NB4 (cell line): ENCODE results near the gene CACNA2D2.

Source experiments
- MYC ChIP-seq: IDR thresholded peaks from 2 replicates; pipeline ENCODE4 v1.6.1; 2011; ENCODE audit warnings: low read depth, low read length
- POLR2A ChIP-seq: IDR thresholded peaks from 2 replicates; pipeline ENCODE4 v1.6.1; 2011; ENCODE audit warnings: mild to moderate bottlenecking; ENCODE audit not compliant: insufficient read length; ENCODE audit errors: extremely low read depth
- TF ChIP-seq, protein P1 (sequence below): IDR thresholded peaks from one replicate; pipeline ENCODE4 v1.5.1; 2012; ENCODE audit warnings: low read depth, low read length
- TF ChIP-seq, protein P2 (sequence below): IDR thresholded peaks from 2 replicates; pipeline ENCODE4 v1.6.1; 2011; ENCODE audit warnings: low read depth, low read length

DNA sequence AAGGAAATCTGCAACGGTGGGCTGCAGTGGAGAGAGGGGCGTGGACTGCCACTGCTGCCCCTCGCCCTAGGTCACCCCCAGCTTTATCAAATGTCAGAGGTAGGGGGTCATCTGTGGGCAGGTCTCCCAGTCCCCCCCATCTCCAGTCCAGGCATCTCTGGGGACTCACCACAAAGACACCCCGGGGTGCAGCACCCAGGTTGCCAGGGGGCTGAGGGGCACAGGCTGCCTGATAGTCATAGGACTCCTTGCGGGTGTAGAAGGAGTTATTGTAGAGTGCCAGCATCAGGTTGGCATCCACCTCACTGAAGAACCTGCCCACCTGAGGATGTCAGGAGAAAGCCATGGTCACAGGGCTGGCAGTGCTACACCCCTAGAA lies 137.6 kb downstream of the CACNA2D2 start:
- TF ChIP-seq, protein P1, sequence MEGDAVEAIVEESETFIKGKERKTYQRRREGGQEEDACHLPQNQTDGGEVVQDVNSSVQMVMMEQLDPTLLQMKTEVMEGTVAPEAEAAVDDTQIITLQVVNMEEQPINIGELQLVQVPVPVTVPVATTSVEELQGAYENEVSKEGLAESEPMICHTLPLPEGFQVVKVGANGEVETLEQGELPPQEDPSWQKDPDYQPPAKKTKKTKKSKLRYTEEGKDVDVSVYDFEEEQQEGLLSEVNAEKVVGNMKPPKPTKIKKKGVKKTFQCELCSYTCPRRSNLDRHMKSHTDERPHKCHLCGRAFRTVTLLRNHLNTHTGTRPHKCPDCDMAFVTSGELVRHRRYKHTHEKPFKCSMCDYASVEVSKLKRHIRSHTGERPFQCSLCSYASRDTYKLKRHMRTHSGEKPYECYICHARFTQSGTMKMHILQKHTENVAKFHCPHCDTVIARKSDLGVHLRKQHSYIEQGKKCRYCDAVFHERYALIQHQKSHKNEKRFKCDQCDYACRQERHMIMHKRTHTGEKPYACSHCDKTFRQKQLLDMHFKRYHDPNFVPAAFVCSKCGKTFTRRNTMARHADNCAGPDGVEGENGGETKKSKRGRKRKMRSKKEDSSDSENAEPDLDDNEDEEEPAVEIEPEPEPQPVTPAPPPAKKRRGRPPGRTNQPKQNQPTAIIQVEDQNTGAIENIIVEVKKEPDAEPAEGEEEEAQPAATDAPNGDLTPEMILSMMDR = no peak
- TF ChIP-seq POLR2A = no peak
- TF ChIP-seq MYC = no peak
- TF ChIP-seq, protein P2, sequence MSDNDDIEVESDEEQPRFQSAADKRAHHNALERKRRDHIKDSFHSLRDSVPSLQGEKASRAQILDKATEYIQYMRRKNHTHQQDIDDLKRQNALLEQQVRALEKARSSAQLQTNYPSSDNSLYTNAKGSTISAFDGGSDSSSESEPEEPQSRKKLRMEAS = no peak
